GM19455 (cell line): ENCODE results near the gene SNRPE.

Source experiments
- ATAC-seq: cut with Tn5 transposase; IDR thresholded peaks from one replicate; pipeline ENCODE4 v1.9.1; 2021; ENCODE audit not compliant: unreplicated experiment

Gene SNRPE

DNA sequence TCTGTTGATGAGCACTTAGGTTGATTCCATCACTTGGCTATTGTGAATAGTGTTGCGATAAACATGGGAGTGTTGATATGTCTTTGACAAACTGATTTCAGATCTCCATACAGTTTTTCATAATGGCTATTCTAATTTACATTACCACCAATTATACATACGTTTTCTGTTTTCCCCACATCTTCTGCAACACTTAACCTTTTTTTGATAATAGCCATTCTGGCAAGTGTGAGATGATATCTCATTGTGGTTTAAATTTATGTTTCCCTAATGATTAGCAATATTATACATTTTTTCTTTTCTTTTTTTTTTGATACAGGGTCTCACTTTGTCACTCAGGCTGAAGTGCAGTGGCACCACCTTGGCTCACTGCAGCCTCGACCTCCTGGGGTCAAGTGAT, 17.0 kb downstream of the SNRPE start:
- ATAC-seq = no peak

DNA sequence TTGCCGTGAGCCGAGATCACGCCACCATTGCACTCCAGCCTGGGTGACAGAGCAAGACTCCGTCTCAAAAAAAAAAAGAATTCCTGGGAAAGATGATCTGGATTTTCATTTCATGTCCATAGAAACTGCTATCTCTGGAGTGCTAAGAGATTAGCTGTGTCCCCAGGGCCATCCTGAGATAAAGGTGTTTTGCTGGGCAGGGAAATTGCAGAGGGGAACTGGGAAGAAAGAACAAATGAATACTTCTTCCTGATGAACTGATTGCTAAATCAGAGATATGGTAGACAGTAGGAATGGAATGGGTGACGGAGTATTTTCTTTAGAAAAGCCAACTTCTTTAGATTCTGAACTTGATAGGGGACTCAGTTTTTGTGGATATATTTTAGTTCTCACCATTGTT, 19.2 kb downstream of the SNRPE start:
- no peak for ATAC-seq

DNA sequence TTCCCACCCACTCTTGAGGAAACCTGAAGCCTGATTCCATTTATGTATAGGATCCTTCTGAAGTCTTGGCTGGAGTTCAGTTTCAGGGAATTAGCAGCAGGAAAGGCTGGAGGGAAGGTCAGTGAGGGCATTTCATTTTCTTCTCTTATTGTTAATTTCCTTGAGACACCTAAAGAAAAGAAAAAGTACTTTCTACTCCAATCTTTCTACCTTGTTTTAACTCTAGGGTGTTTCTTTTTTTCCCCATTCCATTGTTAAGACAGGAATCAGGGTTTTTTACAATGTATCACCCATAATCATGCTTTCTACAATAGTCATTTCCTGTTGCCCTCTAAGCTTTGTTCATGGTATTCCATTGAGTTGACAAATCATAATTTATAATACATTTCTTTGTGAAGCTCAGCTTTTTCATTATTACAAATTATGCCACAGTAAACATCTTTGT, 27.4 kb downstream of the SNRPE start:
- ATAC-seq = no peak

DNA sequence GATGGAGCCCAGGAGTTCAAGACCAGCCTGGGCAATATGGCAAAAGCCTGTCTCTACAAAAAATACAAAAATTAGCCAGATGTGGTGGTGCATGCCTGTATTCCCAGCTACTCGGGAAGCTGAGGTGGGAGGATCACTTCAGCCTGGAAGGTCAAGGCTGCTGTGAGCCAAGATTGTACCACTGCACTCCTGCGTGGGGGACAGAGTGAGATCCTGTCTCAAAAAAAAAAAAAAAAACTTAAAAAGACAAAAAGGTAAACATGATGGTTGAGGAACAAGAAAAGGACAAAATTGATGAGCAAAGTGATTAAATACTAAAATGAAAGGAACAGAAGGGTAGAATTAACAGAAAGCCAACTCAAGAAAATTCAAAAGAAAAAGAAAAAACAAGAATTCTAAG, 30.6 kb downstream of the SNRPE start:
- no peak for ATAC-seq

DNA sequence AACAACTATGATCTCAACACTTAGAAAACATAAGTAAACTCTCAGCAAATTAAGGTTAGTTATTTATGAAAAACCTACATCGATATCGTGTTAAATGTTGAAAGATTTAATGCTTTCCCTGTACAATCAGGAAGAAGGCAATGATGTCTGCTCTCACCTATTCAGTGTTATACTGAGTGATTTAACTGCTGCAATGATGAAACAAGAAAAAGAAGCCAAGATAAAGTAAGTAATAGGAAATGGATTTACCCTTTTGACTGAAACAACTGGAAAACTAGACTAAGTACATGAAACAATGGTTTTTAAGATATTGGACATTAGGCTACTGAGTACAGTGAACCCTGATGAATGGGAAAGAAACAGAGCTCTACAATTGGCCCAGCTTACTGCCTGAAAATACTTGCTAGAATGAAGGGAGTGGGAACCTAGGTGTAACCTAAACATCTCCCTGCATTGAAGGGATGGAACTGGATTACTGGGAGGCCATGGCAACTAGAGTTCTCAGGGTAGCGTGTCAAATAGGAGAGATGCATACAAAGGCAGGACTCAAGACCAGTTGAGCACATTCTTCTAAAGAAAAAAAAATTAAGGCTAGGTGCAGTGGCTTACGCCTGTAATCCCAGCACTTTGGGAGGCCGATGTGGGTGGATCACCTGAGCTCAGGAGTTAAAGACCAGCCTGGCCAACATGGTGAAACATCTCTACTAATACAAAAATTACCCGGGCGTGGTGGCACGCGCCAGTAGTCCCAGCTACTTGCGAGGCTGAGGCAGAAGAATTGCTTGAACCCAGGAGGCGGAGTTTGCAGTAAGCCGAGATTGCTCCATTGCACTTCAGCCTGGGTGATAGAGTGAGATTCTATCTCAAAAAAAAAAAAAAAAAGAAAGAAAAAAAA, 37.3 kb downstream of the SNRPE start:
- no peak for ATAC-seq

DNA sequence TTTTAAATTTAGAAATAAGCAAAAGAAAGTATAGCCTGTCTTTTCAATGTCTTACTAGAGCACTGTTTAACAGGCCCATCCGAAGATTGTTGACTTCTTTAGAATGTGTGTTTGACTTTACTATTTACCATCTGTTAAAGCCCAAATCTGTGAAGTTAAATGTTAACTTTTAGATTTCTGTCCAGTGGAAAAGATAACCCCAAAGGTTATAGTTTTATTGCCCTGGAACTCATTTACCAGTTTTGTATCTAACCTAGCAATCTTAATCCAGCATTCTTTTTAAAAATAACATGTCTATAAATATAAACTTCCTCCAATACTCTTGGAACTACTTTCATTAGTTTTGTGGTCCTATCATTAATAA, 37.9 kb downstream of the SNRPE start:
- ATAC-seq = no peak

DNA sequence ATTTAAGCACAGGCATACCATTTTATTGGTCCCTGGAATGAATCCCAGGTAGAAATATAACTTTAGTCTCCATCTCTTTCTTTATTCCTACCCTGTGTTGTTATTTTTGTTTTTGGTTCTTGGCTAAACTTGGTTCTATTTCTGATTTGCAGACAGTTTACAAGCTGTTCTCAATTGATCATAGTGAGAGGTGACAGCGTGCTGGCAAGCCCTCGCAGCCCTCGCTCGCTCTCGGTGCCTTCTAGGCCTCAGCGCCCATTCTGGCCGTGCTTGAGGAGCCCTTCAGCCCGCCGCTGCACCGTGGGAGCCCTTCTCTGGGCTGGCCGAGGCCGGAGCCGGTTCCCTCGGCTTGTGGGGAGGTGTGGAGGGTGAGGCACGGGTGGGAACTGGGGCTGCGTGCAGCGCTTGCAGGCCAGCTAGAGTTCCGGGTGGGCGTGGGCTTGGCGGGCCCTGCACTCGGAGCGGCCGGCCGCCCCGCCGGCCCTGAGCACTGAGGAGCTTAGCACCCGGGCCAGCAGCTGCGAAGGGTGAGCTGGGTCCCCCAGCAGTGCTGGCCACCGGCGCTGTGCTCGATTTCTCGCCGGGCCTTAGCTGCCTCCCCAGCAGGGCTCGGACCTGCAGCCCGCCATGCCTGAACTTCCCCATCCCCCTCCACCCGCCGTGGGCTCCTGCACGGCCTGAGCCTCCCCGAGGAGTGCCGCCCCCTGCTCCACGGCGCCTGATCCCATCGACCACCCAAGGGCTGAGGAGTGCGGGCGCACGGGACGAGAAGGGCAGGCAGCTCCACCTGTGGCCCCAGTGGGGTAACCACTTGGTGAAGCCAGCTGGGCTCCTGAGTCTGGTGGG, 38.7 kb downstream of the SNRPE start:
- ATAC-seq = no peak

DNA sequence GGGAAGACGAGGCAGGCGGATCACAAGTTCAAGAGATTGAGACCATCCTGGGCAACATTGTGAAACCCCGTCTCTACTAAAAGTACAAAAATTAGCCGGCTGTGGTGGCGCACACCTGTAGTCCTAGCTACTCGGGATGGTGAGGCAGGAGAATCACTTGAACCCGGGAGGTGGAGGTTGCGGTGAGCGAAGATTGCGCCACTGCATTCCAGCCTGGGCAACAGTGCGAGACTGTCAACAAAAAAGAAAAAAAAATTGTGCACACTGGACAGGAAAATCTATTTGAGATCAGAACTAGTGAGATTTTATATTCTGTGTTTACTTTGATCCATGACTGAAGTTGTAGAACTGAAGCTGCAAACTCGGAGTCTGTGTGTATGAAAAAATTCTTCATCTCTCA, 40.2 kb downstream of the SNRPE start:
- ATAC-seq = no peak

DNA sequence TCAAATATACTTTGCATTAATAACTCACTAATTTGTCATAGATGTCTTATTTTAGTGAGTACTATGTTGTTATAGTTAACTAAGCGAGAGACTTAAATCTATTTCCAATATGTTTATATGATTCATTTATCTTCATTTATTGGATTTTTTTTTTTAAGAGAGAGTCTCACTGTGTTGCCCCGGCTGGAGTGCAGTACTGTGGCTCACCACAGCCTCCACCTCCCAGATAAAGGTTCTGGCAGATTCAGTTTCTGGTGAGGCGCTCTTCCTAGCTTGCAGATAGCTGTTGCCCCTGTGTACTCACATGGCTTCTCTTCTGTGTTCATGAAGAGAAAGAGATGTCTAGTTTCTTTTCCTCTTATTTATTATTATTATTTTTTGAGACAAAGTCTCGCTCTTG, 43.9 kb downstream of the SNRPE start:
- ATAC-seq = no peak

DNA sequence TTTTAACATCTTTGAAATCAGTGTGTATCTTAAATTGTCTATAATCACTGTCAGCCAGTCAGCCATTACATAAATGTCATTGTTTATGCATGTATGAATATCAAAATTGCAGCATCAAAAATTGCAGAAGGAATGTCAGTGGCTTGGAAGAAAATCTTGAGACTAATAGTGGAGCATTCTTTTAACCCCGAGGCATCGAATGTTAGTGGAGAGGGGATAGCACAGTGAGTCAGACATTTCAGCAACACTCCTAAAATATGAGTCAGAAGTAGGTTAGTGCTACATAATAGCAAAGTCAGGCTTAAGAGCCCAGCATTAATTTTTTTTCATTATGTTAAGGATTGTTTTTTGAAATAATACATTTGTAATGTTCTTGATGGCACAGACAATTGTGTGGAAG, 45.5 kb downstream of the SNRPE start:
- no peak for ATAC-seq

DNA sequence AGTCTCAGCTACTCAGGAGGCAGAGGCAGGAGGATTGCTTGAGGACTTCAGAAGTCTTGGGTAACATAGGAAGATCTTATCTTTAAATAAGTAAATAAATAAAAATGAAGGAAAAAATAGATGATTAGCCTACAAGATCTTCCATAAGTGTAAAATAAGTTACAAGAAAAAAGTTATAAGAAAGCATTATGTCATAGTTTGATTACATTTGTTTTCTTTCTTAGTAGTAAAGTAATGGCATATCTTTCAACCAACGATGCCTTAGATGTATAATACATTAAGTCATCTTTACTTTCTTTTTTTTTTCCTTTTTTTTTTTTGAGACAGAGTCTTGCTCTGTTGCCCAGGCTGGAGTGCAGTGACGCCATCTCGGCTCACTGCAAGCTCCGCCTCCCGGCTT, 46.5 kb downstream of the SNRPE start:
- ATAC-seq = no peak

DNA sequence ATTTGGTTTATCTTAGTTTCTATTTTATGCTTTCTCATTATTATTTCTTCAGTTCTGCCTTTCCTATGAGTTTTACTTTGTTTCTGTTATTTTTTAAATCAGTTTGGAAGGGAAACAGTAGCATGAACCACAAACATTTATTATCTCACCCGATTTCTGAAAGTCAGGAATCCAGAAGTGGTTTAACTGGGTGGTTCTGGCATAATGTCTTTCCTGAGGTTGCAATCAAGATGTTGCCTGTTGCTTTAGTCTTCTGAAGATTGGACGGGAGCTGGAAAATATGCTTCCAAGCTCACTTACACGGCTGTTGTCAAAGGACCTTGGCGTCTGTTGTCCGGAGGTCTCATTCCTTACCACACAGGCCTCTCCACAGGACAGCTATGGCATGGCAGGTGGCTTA, 50.4 kb downstream of the SNRPE start:
- ATAC-seq = no peak

DNA sequence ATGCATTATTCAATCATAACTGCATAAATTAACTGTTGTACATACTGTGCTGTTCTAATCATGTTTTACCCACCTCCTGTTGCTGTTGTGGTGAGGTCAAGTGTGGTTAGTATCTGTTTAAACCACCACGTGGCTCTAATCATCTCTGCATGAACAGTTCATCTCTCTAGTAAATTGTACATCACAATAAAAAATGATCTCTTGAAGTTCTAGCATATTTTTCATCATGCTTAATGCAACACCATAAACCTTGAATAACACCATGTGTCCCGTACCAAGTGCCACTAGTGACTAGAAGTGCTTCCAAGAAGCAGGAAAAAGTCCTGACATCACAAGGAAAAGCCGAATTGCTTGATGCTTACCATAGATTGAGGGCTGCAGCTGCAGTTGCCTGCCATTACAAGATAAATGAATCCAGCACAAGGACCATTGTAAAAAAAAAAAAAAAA, 51.7 kb downstream of the SNRPE start:
- no peak for ATAC-seq

DNA sequence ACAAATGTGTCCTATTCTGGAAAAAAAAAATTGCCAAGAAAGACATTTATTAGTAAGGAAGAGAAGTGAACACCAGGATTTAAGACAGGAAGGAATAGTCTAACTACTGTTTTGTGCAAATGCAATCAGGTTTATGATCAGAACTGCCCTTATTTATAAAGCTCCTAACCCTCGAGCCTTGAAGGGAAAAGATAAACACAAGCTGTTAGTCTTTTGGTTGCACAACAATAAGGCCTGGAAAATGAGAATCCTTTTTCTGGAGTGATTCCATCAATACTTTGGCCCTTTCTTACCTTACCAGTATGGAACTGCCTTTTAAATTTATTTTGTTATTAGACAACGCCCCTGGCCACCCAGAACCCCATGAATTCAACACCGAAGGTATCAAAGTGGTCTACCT, 52.9 kb downstream of the SNRPE start:
- no peak for ATAC-seq

DNA sequence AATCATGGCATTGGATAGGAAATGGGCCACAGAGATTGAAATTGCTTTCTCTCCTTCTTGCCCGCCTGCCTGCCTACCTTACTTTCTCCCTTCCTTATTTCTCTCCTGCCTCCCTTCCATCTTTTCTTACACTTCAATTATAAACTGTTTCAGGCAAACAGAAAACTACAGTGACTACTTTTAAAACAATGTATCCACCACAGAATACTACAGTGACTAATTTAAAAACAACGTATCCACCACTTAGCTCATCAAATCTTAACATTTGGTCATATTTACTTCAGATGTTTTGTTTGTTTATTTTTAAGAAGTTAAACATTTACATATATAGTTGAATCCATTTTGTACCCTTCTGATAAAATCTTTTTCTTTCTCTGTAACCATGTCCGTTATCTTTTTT, 54.4 kb downstream of the SNRPE start:
- no peak for ATAC-seq

DNA sequence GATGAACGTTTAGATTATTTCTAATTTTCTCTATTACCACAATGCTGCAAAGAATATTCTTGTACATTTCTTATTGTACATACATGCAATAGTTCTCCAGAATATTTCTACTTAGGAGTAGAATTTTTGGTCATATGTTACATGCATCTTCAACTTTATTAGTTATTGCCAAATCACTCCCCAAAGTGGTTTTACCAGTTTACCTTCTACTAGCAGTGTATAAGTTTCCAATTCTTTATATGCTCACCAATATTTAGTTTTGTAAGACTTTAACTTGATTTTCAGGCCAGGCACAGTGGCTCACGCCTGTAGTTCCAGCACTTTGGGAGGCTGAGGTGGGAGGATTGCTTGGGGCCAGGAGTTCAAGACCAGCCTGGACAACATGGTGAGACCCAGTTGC, 55.4 kb downstream of the SNRPE start:
- ATAC-seq = no peak
